Mesendoderm (in vitro differentiated cells): ENCODE measurements around the gene IKBKE.
A peak's percentile ranks its signal among the peaks of the same experiment; 100 is the strongest.
"Not testable (repeated sequence)": the region's sequence is repeated elsewhere in the genome, so short reads cannot be mapped to it uniquely, and the experiment has no call there.

ENCODE experiments used
- DNase-seq: peaks from one replicate; pipeline ENCODE4 v3.0.0; 2013
- H2AK5ac ChIP-seq: 2 replicates; pipeline ENCODE4 v1.6.1; 2013; ENCODE audit warnings: low read length, inconsistent platforms
- H2BK120ac ChIP-seq: 2 replicates; pipeline ENCODE4 v1.6.1; 2013; ENCODE audit warnings: low read depth, mild to moderate bottlenecking, low read length, moderate library complexity, mixed read lengths
- H2BK15ac ChIP-seq: replicated peaks from 2 replicates; pipeline ENCODE4 v1.6.1; 2013; ENCODE audit warnings: low read depth, mild to moderate bottlenecking, moderate library complexity
- H2BK5ac ChIP-seq: 2 replicates; pipeline ENCODE4 v1.6.1; 2013; ENCODE audit warnings: low read length, inconsistent platforms
- H3K18ac ChIP-seq: 2 replicates; pipeline ENCODE4 v1.6.1; 2013; ENCODE audit warnings: mild to moderate bottlenecking, low read length, mixed read lengths
- H3K23ac ChIP-seq: one replicate; pipeline ENCODE4 v1.6.1; 2013; ENCODE audit warnings: low read length
- H3K27ac ChIP-seq: 2 replicates; pipeline ENCODE4 v1.5.1; 2013; ENCODE audit warnings: low read depth, mild to moderate bottlenecking, inconsistent platforms, low read length, moderate library complexity
- H3K27me3 ChIP-seq: 2 replicates; pipeline ENCODE4 v1.6.1; 2013; ENCODE audit warnings: low read length, control low read depth, mild to moderate bottlenecking, inconsistent platforms; ENCODE audit not compliant: insufficient read depth, poor library complexity
- H3K36me3 ChIP-seq: 2 replicates; pipeline ENCODE4 v1.6.1; 2013; ENCODE audit warnings: low read length, inconsistent platforms; ENCODE audit not compliant: control insufficient read depth, insufficient read depth
- H3K4ac ChIP-seq: one replicate; pipeline ENCODE4 v1.6.1; 2013; ENCODE audit warnings: low read depth, mild to moderate bottlenecking, low read length, moderate library complexity
- H3K4me1 ChIP-seq: 2 replicates; pipeline ENCODE4 v1.6.1; 2013; ENCODE audit warnings: low read depth, low read length, inconsistent platforms; ENCODE audit not compliant: control insufficient read depth
- H3K4me2 ChIP-seq: 2 replicates; pipeline ENCODE4 v1.6.1; 2013; ENCODE audit warnings: low read length
- H3K4me3 ChIP-seq: 2 replicates; pipeline ENCODE4 v1.5.1; 2013; ENCODE audit warnings: mild to moderate bottlenecking, low read length
- H3K56ac ChIP-seq: one replicate; pipeline ENCODE4 v1.6.1; 2013; ENCODE audit warnings: low read length
- H3K79me1 ChIP-seq: 2 replicates; pipeline ENCODE4 v1.6.1; 2013; ENCODE audit warnings: low read length, inconsistent platforms
- H3K79me2 ChIP-seq: 2 replicates; pipeline ENCODE4 v1.6.1; 2013; ENCODE audit warnings: mild to moderate bottlenecking, low read length; ENCODE audit not compliant: control insufficient read depth, insufficient read depth
- H3K9ac ChIP-seq: 2 replicates; pipeline ENCODE4 v1.6.1; 2013; ENCODE audit warnings: low read length, inconsistent platforms
- H4K5ac ChIP-seq: one replicate; pipeline ENCODE4 v1.6.1; 2013; ENCODE audit warnings: low read length
- H4K8ac ChIP-seq: one replicate; pipeline ENCODE4 v1.6.1; 2013; ENCODE audit warnings: low read depth, mild to moderate bottlenecking, control low read depth, low read length, moderate library complexity
- WGBS: extraction: QIAGEN DNeasy Blood & Tissue Kit; methylation state at CpG from one replicate; pipeline ENCODE4 v1.1.7; 2013; ENCODE audit warnings: low lambda C conversion rate, missing lambda C conversion rate; ENCODE audit not compliant: insufficient coverage; ENCODE audit errors: extremely low coverage; 5-methylcytosine and 5-hydroxymethylcytosine counted together

The IKBKE gene

GRCh38 chr1:206482611-206483010 is 12.3 kb downstream of the IKBKE start:
- Histone ChIP-seq H3K56ac (no peak overlapping the region), H3K27ac (no peak overlapping the region), H4K8ac (no peak overlapping the region), H2BK5ac (no peak overlapping the region), H2BK15ac (no peak overlapping the region), H3K79me2 (no peaks in the 10 kb centered on the region), H3K4me3 (no peak overlapping the region), H3K79me1 (no peaks in the 10 kb centered on the region), H3K18ac (no peak overlapping the region), H3K4me1 (no peaks in the 10 kb centered on the region), H3K4ac (no peak overlapping the region), H4K5ac (no peak overlapping the region), H3K9ac (no peak overlapping the region), H3K4me2 (no peak overlapping the region), H3K36me3 (no peaks in the 10 kb centered on the region), H2AK5ac (no peak overlapping the region), H2BK120ac (no peak overlapping the region), H3K27me3 (no peaks in the 10 kb centered on the region), H3K23ac (no peak overlapping the region)
- no CpG with 5 or more reads among the region's 2 CpGs for WGBS
- DNase-seq: no peak

- not testable (repeated sequence) for H2BK5ac ChIP-seq, H3K4ac ChIP-seq, H3K9ac ChIP-seq, H2BK15ac ChIP-seq, H3K36me3 ChIP-seq, H3K23ac ChIP-seq, H3K56ac ChIP-seq, H3K27me3 ChIP-seq, H4K5ac ChIP-seq, H3K79me1 ChIP-seq, H3K79me2 ChIP-seq, DNase-seq, H2AK5ac ChIP-seq, H2BK120ac ChIP-seq, H4K8ac ChIP-seq, H3K4me1 ChIP-seq, H3K4me3 ChIP-seq, H3K27ac ChIP-seq, H3K18ac ChIP-seq, H3K4me2 ChIP-seq
- no CpG with 5 or more reads among the region's 1 CpG for WGBS
Measured at GRCh38 chr1:206483864-206484263, 13.6 kb downstream of the IKBKE start.

DNA sequence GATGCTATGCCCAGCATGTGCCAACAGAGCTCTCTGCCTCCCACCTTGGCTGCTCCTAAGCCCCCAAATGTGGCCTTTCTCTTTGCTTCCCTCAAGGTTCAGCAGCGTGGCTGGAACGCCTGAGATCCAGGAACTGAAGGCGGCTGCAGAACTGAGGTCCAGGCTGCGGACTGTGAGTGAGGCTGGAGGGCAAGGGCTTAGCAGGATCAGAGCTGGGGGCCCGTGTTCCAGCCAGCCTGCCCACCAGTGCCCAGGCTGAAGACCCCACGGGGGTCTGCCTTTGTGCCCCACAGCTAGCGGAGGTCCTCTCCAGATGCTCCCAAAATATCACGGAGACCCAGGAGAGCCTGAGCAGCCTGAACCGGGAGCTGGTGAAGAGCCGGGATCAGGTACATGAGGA is 14.6 kb downstream of the IKBKE start:
- Histone ChIP-seq H2BK5ac (no peak overlapping the region), H3K27me3 (no peaks in the 10 kb centered on the region), H4K8ac (no peak overlapping the region), H2BK15ac (no peak overlapping the region), H3K56ac (no peak overlapping the region), H2AK5ac (no peak overlapping the region), H3K4ac (no peak overlapping the region), H2BK120ac (no peak overlapping the region), H3K4me3 (no peak overlapping the region), H3K23ac (no peak overlapping the region), H4K5ac (no peak overlapping the region), H3K4me2 (no peak overlapping the region), H3K9ac (no peak overlapping the region), H3K18ac (no peak overlapping the region), H3K4me1 (no peaks in the 10 kb centered on the region), H3K27ac (no peak overlapping the region), H3K79me1 (no peaks in the 10 kb centered on the region), H3K36me3 (no peaks in the 10 kb centered on the region), H3K79me2 (no peaks in the 10 kb centered on the region)
- DNase-seq: no peak
- no CpG with 5 or more reads among the region's 10 CpGs for WGBS

DNA sequence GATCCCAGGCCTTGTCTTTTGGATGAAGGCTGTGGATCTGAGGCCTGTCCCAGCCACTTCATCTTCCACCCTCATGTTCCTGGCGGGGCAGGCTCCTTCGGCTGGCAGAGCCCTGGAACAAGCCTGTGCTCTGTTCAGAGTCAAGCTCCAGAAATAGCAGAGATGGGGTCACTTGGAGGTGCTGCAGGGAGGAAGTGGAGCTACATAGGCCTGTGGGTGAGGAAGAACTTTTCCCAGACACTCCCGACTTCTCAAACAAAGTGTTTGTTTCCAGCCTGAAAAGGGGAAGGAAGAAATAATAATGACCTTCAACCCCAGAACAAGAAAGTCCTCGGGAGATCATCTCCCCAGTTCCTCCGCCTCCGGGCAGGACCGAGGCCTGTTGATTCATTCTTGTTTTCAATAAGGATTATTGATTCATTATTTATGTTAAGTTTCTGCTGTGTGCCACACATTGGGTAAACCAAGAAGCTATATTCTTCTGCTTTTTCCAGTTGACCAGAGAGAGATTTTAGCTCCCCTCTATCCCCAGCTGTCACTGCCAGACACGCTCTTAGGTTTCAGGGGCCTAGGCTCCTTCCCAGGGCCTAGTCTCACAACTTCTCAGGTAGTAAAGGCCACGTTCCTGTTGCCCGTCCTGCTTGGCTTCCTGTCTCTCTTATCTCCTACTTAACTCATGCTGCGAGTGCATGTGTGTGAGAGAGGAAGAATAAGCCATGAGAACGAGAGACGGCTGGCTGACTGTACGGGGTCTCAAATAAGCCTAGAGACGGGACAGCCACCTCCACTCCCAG is 16.9 kb downstream of the IKBKE start:
- DNase-seq: peak; percentile 56
- no peak overlapping the region for H3K4me3 ChIP-seq
- no peak overlapping the region for H3K27ac ChIP-seq
- H3K18ac ChIP-seq: no peak overlapping the region
- no peak overlapping the region for H2BK5ac ChIP-seq
- H3K4me1 ChIP-seq: no peaks in the 10 kb centered on the region
- WGBS: no CpG with 5 or more reads among the region's 15 CpGs
- H3K27me3 ChIP-seq: no peaks in the 10 kb centered on the region
- no peak overlapping the region for H3K4ac ChIP-seq
- H2BK15ac ChIP-seq: no peak overlapping the region
- H4K8ac ChIP-seq: no peak overlapping the region
- H2AK5ac ChIP-seq: no peak overlapping the region
- H3K9ac ChIP-seq: no peak overlapping the region
- no peak overlapping the region for H3K4me2 ChIP-seq
- no peak overlapping the region for H3K23ac ChIP-seq
- H3K79me2 ChIP-seq: no peaks in the 10 kb centered on the region
- no peak overlapping the region for H4K5ac ChIP-seq
- H3K56ac ChIP-seq: no peak overlapping the region
- H3K36me3 ChIP-seq: peaks cover 1% of the 10 kb centered on the region
- no peaks in the 10 kb centered on the region for H3K79me1 ChIP-seq
- H2BK120ac ChIP-seq: no peak overlapping the region

DNA sequence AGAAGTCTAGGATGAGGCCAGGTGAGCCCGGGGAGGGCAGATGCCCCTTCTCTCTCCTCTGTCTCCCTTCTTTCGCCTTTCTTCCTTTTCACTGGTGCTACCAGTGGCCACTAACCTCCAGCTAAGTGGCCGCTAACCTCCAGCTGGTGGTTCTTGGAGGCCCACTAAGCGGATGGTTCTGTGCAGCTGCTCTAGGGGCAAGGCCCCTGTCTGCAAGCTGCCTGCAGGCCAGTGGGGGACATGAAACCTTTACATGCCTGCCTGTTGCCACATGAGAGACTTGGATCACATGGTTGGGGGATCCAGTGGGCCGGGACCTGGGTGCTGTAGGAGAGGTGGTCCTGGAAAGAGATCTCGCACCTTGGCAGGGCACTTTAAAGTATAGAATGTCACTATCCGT is 17.7 kb downstream of the IKBKE start:
- peak overlapping the region; percentile 66 for H3K23ac ChIP-seq
- H2BK120ac ChIP-seq: no peak overlapping the region
- peaks cover 1% of the 10 kb centered on the region for H3K36me3 ChIP-seq
- H2BK15ac ChIP-seq: no peak overlapping the region
- H3K4me2 ChIP-seq: no peak overlapping the region
- H3K27ac ChIP-seq: no peak overlapping the region
- no peak overlapping the region for H3K9ac ChIP-seq
- H4K8ac ChIP-seq: no peak overlapping the region
- H3K4me1 ChIP-seq: no peaks in the 10 kb centered on the region
- no peak for DNase-seq
- H4K5ac ChIP-seq: no peak overlapping the region
- no peaks in the 10 kb centered on the region for H3K79me1 ChIP-seq
- H3K56ac ChIP-seq: peak overlapping the region; percentile 47
- no peaks in the 10 kb centered on the region for H3K79me2 ChIP-seq
- no peak overlapping the region for H3K4ac ChIP-seq
- no peak overlapping the region for H3K18ac ChIP-seq
- H3K4me3 ChIP-seq: no peak overlapping the region
- no peak overlapping the region for H2AK5ac ChIP-seq
- WGBS: no CpG with 5 or more reads among the region's 7 CpGs
- no peaks in the 10 kb centered on the region for H3K27me3 ChIP-seq
- H2BK5ac ChIP-seq: no peak overlapping the region

DNA sequence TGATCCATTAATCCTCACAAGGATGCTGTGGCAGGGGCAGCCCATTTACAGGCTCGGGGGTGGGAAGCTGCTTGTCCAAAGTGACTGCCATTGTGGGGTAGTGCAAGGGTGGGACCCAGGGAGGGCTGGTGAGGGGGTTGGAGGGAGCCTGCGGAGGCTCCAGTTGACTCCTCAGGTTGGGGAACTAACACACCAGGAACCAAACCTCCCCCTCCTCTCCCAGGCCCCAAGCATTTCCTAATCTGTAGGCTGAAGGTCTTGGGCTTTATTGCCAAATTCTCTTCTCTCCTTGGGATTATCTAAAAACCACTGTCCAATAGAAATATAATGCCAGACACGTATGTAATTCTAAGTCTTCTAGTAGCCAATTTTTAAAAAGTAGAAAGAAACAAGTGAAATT is 18.2 kb downstream of the IKBKE start:
- no peaks in the 10 kb centered on the region for H3K4me1 ChIP-seq
- no peak overlapping the region for H3K23ac ChIP-seq
- H3K4me2 ChIP-seq: no peak overlapping the region
- no peak overlapping the region for H3K27ac ChIP-seq
- no peak for DNase-seq
- H3K18ac ChIP-seq: no peak overlapping the region
- H4K5ac ChIP-seq: no peak overlapping the region
- H4K8ac ChIP-seq: no peak overlapping the region
- H3K27me3 ChIP-seq: no peaks in the 10 kb centered on the region
- no peak overlapping the region for H2AK5ac ChIP-seq
- H3K36me3 ChIP-seq: peaks cover 1% of the 10 kb centered on the region
- no peak overlapping the region for H2BK5ac ChIP-seq
- no peak overlapping the region for H3K9ac ChIP-seq
- no peak overlapping the region for H3K56ac ChIP-seq
- no peak overlapping the region for H2BK15ac ChIP-seq
- no CpG with 5 or more reads among the region's 3 CpGs for WGBS
- no peaks in the 10 kb centered on the region for H3K79me1 ChIP-seq
- H3K4me3 ChIP-seq: no peak overlapping the region
- no peak overlapping the region for H2BK120ac ChIP-seq
- H3K4ac ChIP-seq: no peak overlapping the region
- H3K79me2 ChIP-seq: no peaks in the 10 kb centered on the region
